ENCODE data around the gene RGS12. TPM values are rescaled to one million over a fixed set of nuclear protein-coding genes. Genes with fewer than 3 reads are reported as not detected.

Gene RGS12
- total RNA-seq, 1 experiment from 2014 or later = 16.9 TPM

DNA sequence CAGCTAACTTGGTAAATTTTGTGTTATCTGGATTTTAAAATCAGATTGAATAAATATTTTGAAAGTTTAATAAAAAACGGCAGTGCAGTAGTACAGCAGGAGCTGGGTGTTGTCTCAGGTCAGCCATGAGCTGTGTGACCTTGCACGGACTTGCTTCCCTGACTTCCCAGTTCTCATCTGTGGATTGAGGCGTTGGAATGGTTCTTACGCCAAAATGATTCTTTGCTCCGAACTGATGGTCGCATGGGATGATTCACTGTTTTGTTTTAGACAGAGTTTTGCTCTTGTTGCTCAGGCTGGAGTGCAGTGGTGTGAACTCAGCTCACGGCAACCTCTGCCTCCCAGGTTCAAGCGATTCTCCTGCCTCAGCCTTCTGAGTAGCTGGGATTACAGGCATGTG is 45.0 kb downstream of the RGS12 start:
- no peak overlapping the region for H3K14ac ChIP-seq (ENCODE audit: insufficient read depth, low read length)
- Mint-ChIP-seq H3K4me1 (peaks cover 8 to 15% of the 10 kb centered on the region in 2 experiments), H3K27ac (no peak overlapping the region), H3K36me3 (ENCODE audit: insufficient read depth in 1 of 3, low read depth in 3 of 3) (peaks cover 0 to 2% (median 0%) of the 10 kb centered on the region in 3 experiments; a peak in 2 of 7 replicates), H3K4me3 (no peak overlapping the region), H3K9me3 (no peaks in the 10 kb centered on the region; a peak in 1 of 5 replicates), H3K27me3 (ENCODE audit: low read depth) (no peaks in the 10 kb centered on the region; the same call in 1 of the 2 replicates)
- H3K79me1 ChIP-seq (ENCODE audit: insufficient read depth, low read depth, low read length, poor library complexity, severe bottlenecking) = no peaks in the 10 kb centered on the region
- H3K4ac ChIP-seq (ENCODE audit: low read depth, low read length) = no peak overlapping the region
- no peaks in the 10 kb centered on the region for H3K23me2 ChIP-seq (ENCODE audit: insufficient read length, low read depth, low read length, poor library complexity, severe bottlenecking)
- no peak overlapping the region for H4K91ac ChIP-seq (ENCODE audit: insufficient read length, low read depth, low read length)
- no peaks in the 10 kb centered on the region for H4K20me1 ChIP-seq (ENCODE audit: control insufficient read depth, insufficient read depth, insufficient read length)
- H3K23ac ChIP-seq (ENCODE audit: insufficient read length, low read depth, low read length) = no peak overlapping the region
- H4K5ac ChIP-seq (ENCODE audit: insufficient read length, low read depth, low read length) = no peak overlapping the region
- no peak overlapping the region for H2AFZ ChIP-seq (ENCODE audit: low read length)
- H3T11ph ChIP-seq (ENCODE audit: low read length) = no peak overlapping the region
- no peak overlapping the region for H4K8ac ChIP-seq (replicated peaks; ENCODE audit: insufficient read length, low read depth, low read length)
- H2BK120ac ChIP-seq (ENCODE audit: low read depth, low read length, poor library complexity, severe bottlenecking) = no peak overlapping the region
- H2BK20ac ChIP-seq (ENCODE audit: low read depth, low read length, poor library complexity, severe bottlenecking) = no peak overlapping the region
- H3K18ac ChIP-seq (ENCODE audit: insufficient read length, low read depth, low read length) = no peak overlapping the region
- H3K4me1 ChIP-seq (ENCODE audit: insufficient read depth, low read length) = 0 out of 2 replicates have a peak, but pooled peaks cover 2% of the 10 kb centered on the region
- no peak overlapping the region for H2BK12ac ChIP-seq (ENCODE audit: insufficient read length, low read depth, low read length)
- H3K27ac ChIP-seq (ENCODE audit: insufficient read length, low read depth, low read length) = no peak overlapping the region
- H3K9me3 ChIP-seq (ENCODE audit: control insufficient read depth, low read depth, low read length) = no peaks in the 10 kb centered on the region
- H2BK15ac ChIP-seq (ENCODE audit: low read depth, low read length) = no peak overlapping the region
- no peaks in the 10 kb centered on the region for H3K27me3 ChIP-seq (ENCODE audit: insufficient read depth, low read length)
- H3K4me2 ChIP-seq (ENCODE audit: insufficient read depth, insufficient read length, low read length) = no peak overlapping the region
- H3K56ac ChIP-seq (ENCODE audit: insufficient read length, low read depth, low read length) = no peak overlapping the region
- no peaks in the 10 kb centered on the region for H3K79me2 ChIP-seq (ENCODE audit: insufficient read depth, low read length)
- no CpG with 5 or more reads among the region's 8 CpGs for WGBS (ENCODE audit: extremely low coverage, insufficient read length, low lambda C conversion rate)
- TF ChIP-seq, protein P1, sequence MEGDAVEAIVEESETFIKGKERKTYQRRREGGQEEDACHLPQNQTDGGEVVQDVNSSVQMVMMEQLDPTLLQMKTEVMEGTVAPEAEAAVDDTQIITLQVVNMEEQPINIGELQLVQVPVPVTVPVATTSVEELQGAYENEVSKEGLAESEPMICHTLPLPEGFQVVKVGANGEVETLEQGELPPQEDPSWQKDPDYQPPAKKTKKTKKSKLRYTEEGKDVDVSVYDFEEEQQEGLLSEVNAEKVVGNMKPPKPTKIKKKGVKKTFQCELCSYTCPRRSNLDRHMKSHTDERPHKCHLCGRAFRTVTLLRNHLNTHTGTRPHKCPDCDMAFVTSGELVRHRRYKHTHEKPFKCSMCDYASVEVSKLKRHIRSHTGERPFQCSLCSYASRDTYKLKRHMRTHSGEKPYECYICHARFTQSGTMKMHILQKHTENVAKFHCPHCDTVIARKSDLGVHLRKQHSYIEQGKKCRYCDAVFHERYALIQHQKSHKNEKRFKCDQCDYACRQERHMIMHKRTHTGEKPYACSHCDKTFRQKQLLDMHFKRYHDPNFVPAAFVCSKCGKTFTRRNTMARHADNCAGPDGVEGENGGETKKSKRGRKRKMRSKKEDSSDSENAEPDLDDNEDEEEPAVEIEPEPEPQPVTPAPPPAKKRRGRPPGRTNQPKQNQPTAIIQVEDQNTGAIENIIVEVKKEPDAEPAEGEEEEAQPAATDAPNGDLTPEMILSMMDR (conservative IDR thresholded peaks at IDR 0.05) = no peak
- H3K9ac ChIP-seq (ENCODE audit: extremely low read depth, insufficient read length, low read length) = no peak overlapping the region
- no peak for DNase-seq
- no peak overlapping the region for H2AK5ac ChIP-seq (ENCODE audit: insufficient read length, low read length)
- no peak overlapping the region for H2BK5ac ChIP-seq (ENCODE audit: insufficient read length, low read length)

All from H9 (cell line).